Lower leg skin (tissue), 3 donors: ENCODE data around the gene SLC6A18.

Experiments
- CTCF ChIP-seq, 3 donors: fragments of 450-650 bp; IDR thresholded peaks; one replicate each; pipeline ENCODE4 v1.5.1; 2016; ENCODE audit warnings: antibody characterized with exemption in 3 of 3, mild to moderate bottlenecking in 3 of 3, moderate library complexity in 2 of 3
- POLR2A ChIP-seq, 2 donors: fragments of 450-650 bp; IDR thresholded peaks; one replicate each; pipeline ENCODE4 v1.6.1; 2016 to 2017; ENCODE audit warnings: antibody characterized with exemption in 2 of 2, mild to moderate bottlenecking in 1 of 2, moderate library complexity in 1 of 2

DNA sequence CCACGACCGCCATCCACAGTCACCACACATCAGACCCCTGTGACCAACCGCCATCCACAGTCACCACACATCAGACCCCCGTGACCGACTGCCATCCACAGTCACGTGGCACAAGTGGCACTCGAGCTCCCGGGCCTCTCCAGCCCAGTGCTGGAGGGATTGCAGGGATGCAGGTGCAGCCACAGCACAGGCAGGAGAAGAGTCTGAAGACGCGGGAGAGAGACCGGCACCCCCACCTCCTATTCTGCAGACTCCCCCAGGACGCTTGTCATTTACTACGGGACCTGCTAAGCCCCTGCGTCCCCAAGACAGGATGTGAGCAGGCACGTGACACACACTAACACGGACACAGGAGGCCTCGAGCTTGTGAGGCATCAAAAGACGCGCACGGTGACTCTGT is 48.6 kb downstream of the SLC6A18 start:
- TF ChIP-seq CTCF (IDR thresholded peaks at IDR 0.05) (no peak), POLR2A (IDR thresholded peaks at IDR 0.05) (no peak)
